ENCODE measurements around the gene FANCM. TPM values are rescaled to one million over a fixed set of nuclear protein-coding genes. Genes with fewer than 3 reads are reported as not detected.

FANCM gene
- total RNA-seq, 2 donors from 2014 or later, result 11.9 to 13.5 TPM

GRCh38 chr14:45133683-45134050 lies 2.1 kb upstream of the FANCM start:
- H3K27me3 ChIP-seq (replicated peaks; ENCODE audit: insufficient read depth), result no peaks in the 10 kb centered on the region
- H3K36me3 ChIP-seq, result no peaks in the 10 kb centered on the region
- no peaks in the 10 kb centered on the region for H3K9me3 ChIP-seq
- no peaks in the 10 kb centered on the region for H3K4me1 ChIP-seq (replicated peaks)
- intact Hi-C loops (cut with DNase I), result loop anchor here (2.0 to 10.0 kb wide), 3 partner anchors 49 to 237 kb away; partner anchors contain the start of genes KLHL28 and PRPF39
- H3K27ac ChIP-seq, result peak overlapping the region; percentile 79 to 81
- under 1% methylated on average over 9 of the region's 9 CpGs for WGBS
- H3K4me3 ChIP-seq, result peak overlapping the region; percentile 49 to 55
- TF ChIP-seq POLR2AphosphoS5 (IDR thresholded peaks at IDR 0.05) (no peak), CTCF (IDR thresholded peaks at IDR 0.05) (no peak), POLR2A (IDR thresholded peaks at IDR 0.05) (no peak)
- no peak for DNase-seq (ENCODE audit: low spot score)

GRCh38 chr14:45134051-45134958 lies 1.4 kb upstream of the FANCM start, which contains the start of gene FKBP3:
Gene FKBP3 (minus strand): TSS chr14:45134481. CDS start chr14:45134456, 25 bp downstream.
- H3K4me1 ChIP-seq (replicated peaks), result no peaks in the 10 kb centered on the region
- H3K9me3 ChIP-seq, result no peaks in the 10 kb centered on the region
- TF ChIP-seq CTCF (IDR thresholded peaks at IDR 0.05) (peak in 3 of 4 experiments; percentile 5 to 34 (median 29)), POLR2A (IDR thresholded peaks at IDR 0.05) (peak; percentile 65), POLR2AphosphoS5 (IDR thresholded peaks at IDR 0.05) (peak; percentile 84)
- no peaks in the 10 kb centered on the region for H3K36me3 ChIP-seq
- peak; percentile 99 for DNase-seq (ENCODE audit: low spot score)
- under 1% methylated on average over 53 of the region's 53 CpGs for WGBS
- peak within 1 kb of the TSS; percentile 49 to 55 for H3K4me3 ChIP-seq
- no peaks in the 10 kb centered on the region for H3K27me3 ChIP-seq (replicated peaks; ENCODE audit: insufficient read depth)
- intact Hi-C loops (cut with DNase I), result loop anchor here (2.0 to 10.0 kb wide), 3 partner anchors 50 to 238 kb away; partner anchors contain the start of genes KLHL28 and PRPF39
- peak within 1 kb of the TSS; percentile 79 to 81 for H3K27ac ChIP-seq

DNA sequence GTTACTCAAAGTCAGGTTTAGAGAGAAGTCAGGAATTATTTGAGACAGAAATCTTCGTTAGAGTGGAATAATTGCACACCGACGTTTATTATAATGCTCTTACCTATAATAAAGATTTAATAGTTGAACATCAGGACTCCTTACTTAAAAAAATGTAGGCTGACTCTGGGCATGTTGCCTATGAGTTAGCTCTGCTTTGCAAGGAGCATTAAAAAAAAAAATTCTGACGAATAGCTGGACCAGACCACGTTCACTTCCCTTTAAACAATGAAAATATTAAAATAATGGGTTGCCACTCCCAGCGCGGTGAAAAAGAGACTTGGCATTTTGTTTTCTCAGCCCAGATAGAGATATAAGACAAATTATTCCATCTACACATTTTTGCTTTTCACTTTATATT lies 574 bp upstream of the FANCM start:
- Histone ChIP-seq H3K4me3 (peak overlapping the region; percentile 49 to 55), H3K9me3 (no peaks in the 10 kb centered on the region), H3K36me3 (no peaks in the 10 kb centered on the region), H3K27ac (peak overlapping the region; percentile 79 to 81), H3K27me3 (replicated peaks; ENCODE audit: insufficient read depth) (no peaks in the 10 kb centered on the region), H3K4me1 (replicated peaks) (no peaks in the 10 kb centered on the region)
- intact Hi-C loops (cut with DNase I), result loop anchor here (2.0 to 10.0 kb wide), 5 partner anchors 50 to 238 kb away; partner anchors contain the start of genes KLHL28, MIS18BP1 and PRPF39
- WGBS, result under 1% methylated on average over 7 of the region's 7 CpGs
- no peak for DNase-seq (ENCODE audit: low spot score)
- TF ChIP-seq POLR2A (IDR thresholded peaks at IDR 0.05), result no peak
- TF ChIP-seq POLR2AphosphoS5 (IDR thresholded peaks at IDR 0.05), result no peak
- TF ChIP-seq CTCF (IDR thresholded peaks at IDR 0.05), result no peak

GRCh38 chr14:45136399-45136798 lies 669 bp downstream of the FANCM start:
- Histone ChIP-seq H3K27me3 (replicated peaks; ENCODE audit: insufficient read depth) (no peaks in the 10 kb centered on the region), H3K27ac (peak overlapping the region in 1 of 2 donors; percentile 81), H3K4me3 (peak overlapping the region; percentile 49 to 55), H3K36me3 (no peaks in the 10 kb centered on the region), H3K4me1 (replicated peaks) (no peaks in the 10 kb centered on the region), H3K9me3 (no peaks in the 10 kb centered on the region)
- DNase-seq (ENCODE audit: low spot score), result no peak
- under 1% methylated on average over 7 of the region's 7 CpGs for WGBS
- intact Hi-C loops (cut with DNase I), result loop anchor here (5.0 to 10.0 kb wide), 3 partner anchors 52 to 224 kb away; partner anchors contain the start of genes MIS18BP1 and PRPF39
- TF ChIP-seq POLR2A (IDR thresholded peaks at IDR 0.05), result no peak
- no peak for TF ChIP-seq CTCF (IDR thresholded peaks at IDR 0.05)
